Panc1 (cell line): ENCODE measurements around the gene UBE2L3. TPM values are rescaled to one million over a fixed set of nuclear protein-coding genes. Genes with fewer than 3 reads are reported as not detected.

Experiments used
- ATAC-seq: fragments of 200-7000 bp; cut with Tn5 transposase; 2 replicates; pipeline ENCODE4 v1.9.1; 2020; ENCODE audit warnings: mild to moderate bottlenecking, moderate library complexity
- BruUV-seq: library from RNA; stranded (reverse); fragments of 400-500 nt; replicated peaks from 2 replicates; lab custom pipeline; 2021; lab: Mats Ljungman, UMichigan
- CTCF ChIA-PET: fragments of 300-600 bp; sonication (Branson Sonifier 250); formaldehyde crosslinking; loops from one replicate; lab custom pipeline; 2022; ENCODE audit warnings: antibody characterized with exemption; lab: Charles Lee
- POLR2A ChIA-PET: fragments of 300-600 bp; sonication (Branson Sonifier 250); formaldehyde crosslinking; loops from one replicate; lab custom pipeline; 2022; ENCODE audit warnings: antibody characterized with exemption; lab: Charles Lee
- DNase-seq: peaks from one replicate; pipeline ENCODE4 v3.0.0-alpha.2; 2010; ENCODE audit warnings: low read depth, low spot score
- H3K27ac ChIP-seq: 2 replicates; pipeline ENCODE4 v1.5.1; 2011; ENCODE audit warnings: mild to moderate bottlenecking, low read length, inconsistent platforms
- H3K27me3 ChIP-seq: fragments of 200-500 bp; sonication (Bioruptor generic); 2 replicates; pipeline ENCODE4 v1.6.0; 2014; ENCODE audit warnings: low read length, inconsistent platforms; ENCODE audit not compliant: control insufficient read depth, insufficient read depth
- H3K36me3 ChIP-seq: fragments of 200-500 bp; sonication (Bioruptor generic); 2 replicates; pipeline ENCODE4 v1.5.1; 2014; ENCODE audit warnings: inconsistent platforms, mild to moderate bottlenecking, low read length, moderate library complexity; ENCODE audit not compliant: control insufficient read depth, insufficient read depth
- H3K4me1 ChIP-seq: 2 replicates; pipeline ENCODE4 v1.5.1; 2011; ENCODE audit warnings: inconsistent platforms, mild to moderate bottlenecking, low read length, moderate library complexity; ENCODE audit not compliant: control insufficient read depth, insufficient read depth
- H3K4me3 ChIP-seq, 2 experiments: 2 replicates each; pipeline ENCODE4 v1.5.1; 2011 to 2012; ENCODE audit warnings: low read depth in 2 of 2, low read length in 2 of 2, mild to moderate bottlenecking in 2 of 2, inconsistent platforms in 1 of 2, moderate library complexity in 1 of 2
- H3K9me3 ChIP-seq: fragments of 200-500 bp; sonication (Bioruptor generic); 2 replicates; pipeline ENCODE4 v1.5.1; 2014; ENCODE audit warnings: low read depth, mild to moderate bottlenecking, inconsistent platforms, low read length, moderate library complexity; ENCODE audit not compliant: control insufficient read depth, insufficient read depth
- POLR2AphosphoS5 ChIP-seq: IDR thresholded peaks from 2 replicates; pipeline ENCODE4 v1.6.1; 2012; ENCODE audit warnings: mild to moderate bottlenecking, low read depth, low read length, moderate library complexity
- SIN3A ChIP-seq: IDR thresholded peaks from 2 replicates; pipeline ENCODE4 v1.6.1; 2012; ENCODE audit warnings: low read depth, mild to moderate bottlenecking, low read length, moderate library complexity, borderline replicate concordance; ENCODE audit not compliant: insufficient read depth
- TCF7L2 ChIP-seq: IDR thresholded peaks from 2 replicates; pipeline ENCODE4 v1.6.1; 2011; ENCODE audit warnings: mild to moderate bottlenecking, low read depth, low read length, inconsistent platforms
- in situ Hi-C: cut with HindIII; loops from 2 replicates; pipeline ENCODE4 v1.10.0; 2016; ENCODE audit warnings: low sequenced_read_pairs, low pct_unique_long_range_greater_than_20kb
- intact Hi-C: fragments of 100-400 bp; cut with micrococcal nuclease; formaldehyde crosslinking; loops from one replicate; pipeline ENCODE4 v1.10.0; 2022; ENCODE audit not compliant: unreplicated experiment
- total RNA-seq: library from RNA; stranded (reverse); gene quantifications from one replicate; pipeline ENCODE4 v1.2.1, GENCODE V29; 2021; ENCODE audit not compliant: unreplicated experiment
- TF ChIP-seq, protein P1 (sequence below): fragments of 450-650 bp; IDR thresholded peaks from 2 replicates; pipeline ENCODE4 v1.5.1; 2017; ENCODE audit warnings: mild to moderate bottlenecking
- TF ChIP-seq, protein P2 (sequence below), 2 experiments: IDR thresholded peaks; 2 replicates each; pipeline ENCODE4 v1.6.1; 2011 to 2012; ENCODE audit warnings: low read depth in 2 of 2, control low read depth in 1 of 2, low read length in 1 of 2, mild to moderate bottlenecking in 1 of 2, moderate library complexity in 1 of 2; ENCODE audit not compliant: insufficient read depth in 1 of 2

UBE2L3 gene
- total RNA-seq, 1 experiment from 2014 or later: 51.1 TPM

DNA sequence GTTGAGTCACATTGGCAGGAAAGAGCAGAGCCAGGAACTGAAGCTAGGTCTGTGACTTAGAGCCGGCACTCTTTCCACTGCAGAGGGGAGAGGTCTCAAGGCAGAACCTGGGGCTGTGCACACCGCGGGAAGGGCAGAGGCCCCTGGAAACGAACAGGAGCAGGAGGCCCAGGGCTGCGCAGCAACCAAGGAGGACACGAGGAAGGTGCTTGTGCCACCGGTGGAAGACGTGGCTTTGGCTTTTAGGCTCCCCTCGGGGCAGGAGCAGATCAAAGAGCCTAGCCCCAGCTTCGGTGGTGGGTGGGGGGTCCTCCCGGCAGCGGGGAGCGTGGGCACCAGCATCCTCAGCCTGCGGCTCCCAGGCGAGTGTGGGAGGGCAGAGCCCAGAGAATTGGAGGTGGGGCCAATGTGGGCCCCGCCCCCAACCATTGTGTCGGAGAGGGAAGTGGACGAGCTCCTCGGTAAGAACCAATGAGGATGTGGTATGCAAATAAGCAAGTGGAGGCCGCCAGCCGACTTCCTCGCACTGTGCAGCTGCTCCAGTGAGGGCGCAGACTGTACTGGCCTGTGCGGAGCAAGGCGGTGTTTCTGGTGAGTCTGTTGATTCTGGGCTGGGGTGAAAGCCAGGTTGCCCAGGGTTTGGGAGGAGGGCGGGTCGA is 64.9 kb downstream of the UBE2L3 start, which contains the start of gene CCDC116:
Gene CCDC116 (plus strand): TSS at position 524 of the 659 bp plus-strand sequence. CDS start 422 bp downstream, outside the sequence.
- in situ Hi-C loops: no loop called here
- Histone ChIP-seq H3K9me3 (no peaks in the 10 kb centered on the region), H3K27ac (no peak within 1 kb of the TSS), H3K36me3 (no peaks in the 10 kb centered on the region), H3K27me3 (no peaks in the 10 kb centered on the region), H3K4me3 (no peak within 1 kb of the TSS), H3K4me1 (peaks cover 5% of the 10 kb centered on the region)
- DNase-seq: no peak
- no TSS peak for BruUV-seq
- TF ChIP-seq, protein P1, sequence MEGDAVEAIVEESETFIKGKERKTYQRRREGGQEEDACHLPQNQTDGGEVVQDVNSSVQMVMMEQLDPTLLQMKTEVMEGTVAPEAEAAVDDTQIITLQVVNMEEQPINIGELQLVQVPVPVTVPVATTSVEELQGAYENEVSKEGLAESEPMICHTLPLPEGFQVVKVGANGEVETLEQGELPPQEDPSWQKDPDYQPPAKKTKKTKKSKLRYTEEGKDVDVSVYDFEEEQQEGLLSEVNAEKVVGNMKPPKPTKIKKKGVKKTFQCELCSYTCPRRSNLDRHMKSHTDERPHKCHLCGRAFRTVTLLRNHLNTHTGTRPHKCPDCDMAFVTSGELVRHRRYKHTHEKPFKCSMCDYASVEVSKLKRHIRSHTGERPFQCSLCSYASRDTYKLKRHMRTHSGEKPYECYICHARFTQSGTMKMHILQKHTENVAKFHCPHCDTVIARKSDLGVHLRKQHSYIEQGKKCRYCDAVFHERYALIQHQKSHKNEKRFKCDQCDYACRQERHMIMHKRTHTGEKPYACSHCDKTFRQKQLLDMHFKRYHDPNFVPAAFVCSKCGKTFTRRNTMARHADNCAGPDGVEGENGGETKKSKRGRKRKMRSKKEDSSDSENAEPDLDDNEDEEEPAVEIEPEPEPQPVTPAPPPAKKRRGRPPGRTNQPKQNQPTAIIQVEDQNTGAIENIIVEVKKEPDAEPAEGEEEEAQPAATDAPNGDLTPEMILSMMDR: no peak
- no peak for TF ChIP-seq SIN3A
- no peak for TF ChIP-seq TCF7L2
- TF ChIP-seq, protein P2, sequence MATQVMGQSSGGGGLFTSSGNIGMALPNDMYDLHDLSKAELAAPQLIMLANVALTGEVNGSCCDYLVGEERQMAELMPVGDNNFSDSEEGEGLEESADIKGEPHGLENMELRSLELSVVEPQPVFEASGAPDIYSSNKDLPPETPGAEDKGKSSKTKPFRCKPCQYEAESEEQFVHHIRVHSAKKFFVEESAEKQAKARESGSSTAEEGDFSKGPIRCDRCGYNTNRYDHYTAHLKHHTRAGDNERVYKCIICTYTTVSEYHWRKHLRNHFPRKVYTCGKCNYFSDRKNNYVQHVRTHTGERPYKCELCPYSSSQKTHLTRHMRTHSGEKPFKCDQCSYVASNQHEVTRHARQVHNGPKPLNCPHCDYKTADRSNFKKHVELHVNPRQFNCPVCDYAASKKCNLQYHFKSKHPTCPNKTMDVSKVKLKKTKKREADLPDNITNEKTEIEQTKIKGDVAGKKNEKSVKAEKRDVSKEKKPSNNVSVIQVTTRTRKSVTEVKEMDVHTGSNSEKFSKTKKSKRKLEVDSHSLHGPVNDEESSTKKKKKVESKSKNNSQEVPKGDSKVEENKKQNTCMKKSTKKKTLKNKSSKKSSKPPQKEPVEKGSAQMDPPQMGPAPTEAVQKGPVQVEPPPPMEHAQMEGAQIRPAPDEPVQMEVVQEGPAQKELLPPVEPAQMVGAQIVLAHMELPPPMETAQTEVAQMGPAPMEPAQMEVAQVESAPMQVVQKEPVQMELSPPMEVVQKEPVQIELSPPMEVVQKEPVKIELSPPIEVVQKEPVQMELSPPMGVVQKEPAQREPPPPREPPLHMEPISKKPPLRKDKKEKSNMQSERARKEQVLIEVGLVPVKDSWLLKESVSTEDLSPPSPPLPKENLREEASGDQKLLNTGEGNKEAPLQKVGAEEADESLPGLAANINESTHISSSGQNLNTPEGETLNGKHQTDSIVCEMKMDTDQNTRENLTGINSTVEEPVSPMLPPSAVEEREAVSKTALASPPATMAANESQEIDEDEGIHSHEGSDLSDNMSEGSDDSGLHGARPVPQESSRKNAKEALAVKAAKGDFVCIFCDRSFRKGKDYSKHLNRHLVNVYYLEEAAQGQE (IDR thresholded peaks at IDR 0.05; ENCODE audit: insufficient read depth in 1 of 2, low read depth in 2 of 2, low read length in 1 of 2): no peak
- no peak for TF ChIP-seq POLR2AphosphoS5
- intact Hi-C loops: no loop called here
- ChIA-PET POLR2A (no interaction called here), CTCF (no interaction called here)
- no peak for ATAC-seq

DNA sequence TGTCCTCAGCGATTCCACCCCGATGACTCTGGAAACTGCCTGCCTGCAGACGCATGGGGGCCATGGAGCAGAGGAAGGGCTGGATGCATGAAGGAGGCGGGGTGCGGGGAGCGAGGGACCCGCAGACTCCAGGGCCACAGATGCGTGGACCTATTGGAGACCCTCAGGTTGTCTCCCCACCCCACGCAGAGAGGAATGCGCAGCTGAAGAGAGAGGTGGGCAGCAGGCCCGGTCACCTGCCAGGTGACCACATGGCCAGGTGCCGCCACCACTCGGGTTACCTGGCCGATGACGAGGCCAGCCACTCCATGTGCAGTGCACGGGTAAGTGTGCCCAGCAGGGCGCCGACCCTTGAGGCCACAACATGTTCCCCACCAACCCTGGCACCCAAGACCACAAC is 65.4 kb downstream of the UBE2L3 start:
- intact Hi-C loops (no loop called here), in situ Hi-C loops (no loop called here)
- ChIA-PET POLR2A (no interaction called here), CTCF (no interaction called here)
- no peaks in the 10 kb centered on the region for H3K27me3 ChIP-seq
- peaks cover 4% of the 10 kb centered on the region for H3K4me1 ChIP-seq
- DNase-seq: no peak
- H3K9me3 ChIP-seq: no peaks in the 10 kb centered on the region
- H3K27ac ChIP-seq: no peak overlapping the region
- H3K4me3 ChIP-seq: no peak overlapping the region
- no peaks in the 10 kb centered on the region for H3K36me3 ChIP-seq
- TF ChIP-seq POLR2AphosphoS5: no peak
- TF ChIP-seq, protein P1: no peak
- TF ChIP-seq TCF7L2: no peak
- BruUV-seq: no TSS peak
- ATAC-seq: no peak
